D721Med (cell line): ENCODE results near the gene VWA5B1.

Experiments used
- DNase-seq: peaks from one replicate; pipeline ENCODE4 v3.0.0; 2011; ENCODE audit warnings: low spot score; ENCODE audit not compliant: insufficient read length
- FAIRE-seq: peaks from 2 replicates; lab custom pipeline; 2011; peaks lifted over from hg19 to GRCh38; lab: Jason Lieb, UNC
- CTCF ChIP-seq: IDR thresholded peaks from 2 replicates; pipeline ENCODE4 v1.5.1; 2012; ENCODE audit warnings: mild to moderate bottlenecking, control low read depth; ENCODE audit not compliant: insufficient read depth; ENCODE audit errors: missing control alignments

VWA5B1 gene

GRCh38 chr1:20275319-20275925 is 15.3 kb upstream of the VWA5B1 start:
- DNase-seq = no peak
- no peak for FAIRE-seq

GRCh38 chr1:20276485-20277159 is 14.1 kb upstream of the VWA5B1 start:
- DNase-seq (no peak), FAIRE-seq (no peak)
- TF ChIP-seq CTCF = no peak

More at GRCh38 chr1:20275319-20275925, 15.3 kb upstream of the VWA5B1 start:
- TF ChIP-seq CTCF = no peak

GRCh38 chr1:20278692-20279130 is 12.0 kb upstream of the VWA5B1 start:
- DNase-seq = no peak
- FAIRE-seq = no peak
- TF ChIP-seq CTCF = no peak

- no peak for TF ChIP-seq CTCF
- FAIRE-seq (no peak), DNase-seq (no peak)
These were observed 11.2 kb upstream of the VWA5B1 start for GRCh38 chr1:20279509-20279908.

- no peak for TF ChIP-seq CTCF
- DNase-seq (no peak), FAIRE-seq (no peak)
These were observed 10.3 kb upstream of the VWA5B1 start for GRCh38 chr1:20280341-20280740.

GRCh38 chr1:20280906-20281305 is 9.8 kb upstream of the VWA5B1 start:
- DNase-seq (no peak), FAIRE-seq (no peak)
- TF ChIP-seq CTCF = no peak

GRCh38 chr1:20281801-20282200 is 8.9 kb upstream of the VWA5B1 start:
- no peak for TF ChIP-seq CTCF
- FAIRE-seq = no peak
- DNase-seq = no peak
